GM12878 (cell line): ENCODE measurements around the gene PPP2R3A. TPM values are rescaled to one million over a fixed set of nuclear protein-coding genes. Genes with fewer than 3 reads are reported as not detected.
A peak's percentile ranks its signal among the peaks of the same experiment; 100 is the strongest.

ENCODE experiments used
- ATAC-seq: fragments of 200-7000 bp; cut with Tn5 transposase; 3 replicates; pipeline ENCODE4 v1.9.1; 2020; ENCODE audit warnings: mild to moderate bottlenecking, moderate library complexity
- BruUV-seq: library from RNA; stranded (reverse); fragments of 400-500 nt; replicated peaks from 2 replicates; lab custom pipeline; 2021; lab: Mats Ljungman, UMichigan
- CTCF ChIA-PET: fragments of 300-600 bp; sonication (Branson Sonifier 250); formaldehyde crosslinking; extraction: SDS; loops from one replicate; lab custom pipeline; 2021; ENCODE audit warnings: inconsistent platforms; lab: Yijun Ruan, JAX
- POLR2A ChIA-PET: fragments of 350-600 bp; formaldehyde crosslinking; extraction: SDS; loops from one replicate; lab custom pipeline; 2021; ENCODE audit warnings: inconsistent platforms; lab: Charles Lee
- RAD21 ChIA-PET: fragments of 300-600 bp; sonication (Branson Sonifier 250); formaldehyde crosslinking; loops from one replicate; lab custom pipeline; 2023; ENCODE audit warnings: antibody characterized with exemption; ENCODE audit not compliant: unreplicated experiment; lab: Charles Lee
- SMC1A ChIA-PET: fragments of 300-600 bp; sonication (Branson Sonifier 250); formaldehyde crosslinking; loops from one replicate; lab custom pipeline; 2023; ENCODE audit not compliant: unreplicated experiment, uncharacterized antibody; lab: Charles Lee
- DNase-seq: peaks from one replicate; pipeline ENCODE4 v3.0.0-alpha.2; 2011; ENCODE audit warnings: low read depth, low spot score
- FAIRE-seq: peaks from 3 replicates; lab custom pipeline; 2011; peaks lifted over from hg19 to GRCh38; lab: Jason Lieb, UNC
- H2AFZ ChIP-seq: 2 replicates; pipeline ENCODE4 v1.6.0; 2011; ENCODE audit warnings: low read depth, low read length, control low read depth; ENCODE audit not compliant: control insufficient read depth
- H3K27ac ChIP-seq: 2 replicates; pipeline ENCODE4 v1.5.1; 2011; ENCODE audit warnings: control low read depth; ENCODE audit not compliant: control insufficient read depth, insufficient read depth
- H3K27me3 ChIP-seq, 2 experiments: replicated peaks in 1 of 2; 2 replicates each; pipeline versions ENCODE4 v1.6.0 to v1.6.1; 2011; ENCODE audit warnings: low read length in 1 of 2; ENCODE audit not compliant: control insufficient read depth in 2 of 2, insufficient read depth in 2 of 2
- H3K36me3 ChIP-seq, 2 experiments: 2 replicates each; pipeline ENCODE4 v1.5.1; 2011; ENCODE audit warnings: low read length in 1 of 2; ENCODE audit not compliant: control insufficient read depth in 2 of 2, insufficient read depth in 2 of 2
- H3K4me1 ChIP-seq: 2 replicates; pipeline ENCODE4 v1.6.1; 2011; ENCODE audit warnings: mild to moderate bottlenecking, low read length, moderate library complexity, mixed read lengths; ENCODE audit not compliant: control insufficient read depth, insufficient read depth
- H3K4me2 ChIP-seq: 2 replicates; pipeline ENCODE4 v1.6.0; 2011; ENCODE audit warnings: control low read depth; ENCODE audit not compliant: control insufficient read depth, insufficient read depth
- H3K4me3 ChIP-seq: fragments of 200-600 bp; sonication (generic); 2 replicates; pipeline ENCODE4 v1.5.1; 2016
- H3K79me2 ChIP-seq: 2 replicates; pipeline ENCODE4 v1.6.0; 2011; ENCODE audit warnings: low read length; ENCODE audit not compliant: control insufficient read depth, insufficient read depth
- H3K9ac ChIP-seq: 2 replicates; pipeline ENCODE4 v1.8.0; 2011; ENCODE audit warnings: low read length, control low read depth, mixed read lengths; ENCODE audit not compliant: control insufficient read depth, insufficient read depth
- H3K9me3 ChIP-seq: replicated peaks from 3 replicates; pipeline ENCODE4 v1.5.1; 2011; ENCODE audit warnings: mild to moderate bottlenecking, low read length; ENCODE audit not compliant: control insufficient read depth, insufficient read depth
- H4K20me1 ChIP-seq: 2 replicates; pipeline ENCODE4 v1.6.0; 2011; ENCODE audit not compliant: control insufficient read depth, insufficient read depth
- RAD51 ChIP-seq: fragments of 450-650 bp; IDR thresholded peaks from 2 replicates; pipeline ENCODE4 v1.6.1; 2016; ENCODE audit warnings: moderate library complexity, mild to moderate bottlenecking, inconsistent platforms
- WGBS: methylation state at CpG from one replicate; pipeline ENCODE4 v1.1.6; 2016; ENCODE audit warnings: low lambda C conversion rate; ENCODE audit not compliant: insufficient replicate concordance, insufficient coverage; ENCODE audit errors: missing lambda C conversion rate; 5-methylcytosine and 5-hydroxymethylcytosine counted together
- in situ Hi-C: fragments of 300-500 bp; cut with MboI; formaldehyde crosslinking; loops from 9 replicates; pipeline ENCODE4 v1.14.3; 2018; ENCODE audit warnings: mixed read lengths
- intact Hi-C: fragments of 100-400 bp; cut with micrococcal nuclease; formaldehyde crosslinking; loops from one replicate; pipeline ENCODE4 v1.14.2; 2022; ENCODE audit not compliant: unreplicated experiment
- polyA plus RNA-seq, 11 experiments: library from polyadenylated mRNA; depleted of rRNA in 4 of 11; unstranded in 6 of 11; stranded (reverse) in 5 of 11; fragments of >200 nt; fragmentation: Nextera tagmentation in 4 of 11; fragmentation: Illumina TruSeq in 1 of 11; extraction: Ambion mirVana in 4 of 11; extraction: Trizol in 1 of 11; gene quantifications; 1 replicate in 1 of 11; 2 replicates in 10 of 11; pipeline versions ENCODE4 v1.2.1 to v1.2.3, GENCODE V29; 2011 to 2016; ENCODE audit warnings: inconsistent platforms in 2 of 11, missing spikeins in 2 of 11, low read depth in 1 of 11
- total RNA-seq, 4 experiments: library from RNA; depleted of rRNA in 3 of 4; stranded (reverse); fragments of >200 nt in 3 of 4; fragmentation: Illumina TruSeq in 1 of 4; extraction: Trizol in 1 of 4; gene quantifications; 2 replicates each; pipeline versions ENCODE4 v1.2.1 to v1.2.3, GENCODE V29; 2013 to 2021
- TF ChIP-seq, protein P1 (sequence below): fragments of 450-650 bp; IDR thresholded peaks from 2 replicates; pipeline ENCODE4 v1.6.1; 2016; ENCODE audit warnings: mild to moderate bottlenecking

PPP2R3A gene
- total and polyA plus RNA-seq, 10 of the 15 experiments (the other 5 are each of a cell fraction or from before 2014, with no cell fraction given) = under 0.01 to 0.16 (median 0.06) TPM; not detected in 5

DNA sequence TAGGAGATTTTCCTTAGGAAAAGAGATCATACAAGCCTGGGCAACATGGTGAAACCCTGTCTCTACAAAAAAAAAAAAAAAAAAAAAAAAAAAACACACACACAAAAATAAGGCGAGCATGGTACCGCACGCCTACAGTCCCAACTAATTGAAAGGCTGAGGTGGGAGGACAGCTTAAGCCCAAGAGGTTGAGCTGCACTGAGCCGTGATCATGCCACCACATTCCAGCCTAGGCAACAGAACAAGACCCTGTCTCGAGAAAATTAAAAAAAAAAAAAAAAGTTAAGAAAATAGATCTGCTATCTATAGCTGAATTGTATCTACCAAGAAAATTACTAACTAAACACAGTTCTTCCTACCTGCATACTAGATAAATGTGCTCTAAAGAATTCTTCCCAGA is 223.5 kb downstream of the PPP2R3A start:
- FAIRE-seq (no peak), DNase-seq (no peak), ATAC-seq (no peak)
- peaks cover 4% of the 10 kb centered on the region; the same call in 1 of the 2 replicates for H3K4me1 ChIP-seq
- intact Hi-C loops (no loop called here), in situ Hi-C loops (loop anchor here (5.0 kb wide), 1 partner anchor 558 kb away; no protein-coding TSS in a partner anchor)
- POLR2A ChIA-PET = interaction anchor here (0.6 to 3.9 kb wide), 4 partner anchors 8 to 557 kb away, joined by 3 to 14 read pairs (median 6); partner anchors contain the start of gene MSL2
- H2AFZ ChIP-seq = no peak overlapping the region
- H3K79me2 ChIP-seq = peaks cover 100% of the 10 kb centered on the region
- CTCF ChIA-PET = interaction anchor here (0.9 to 1.6 kb wide), 3 partner anchors 203 to 825 kb away, joined by 3 to 4 read pairs (median 3); no protein-coding TSS in a partner anchor
- H3K36me3 ChIP-seq = peaks cover 0 to 2% of the 10 kb centered on the region in 2 experiments; a peak in 1 of 4 replicates
- RAD21 ChIA-PET = interaction anchor here (1.1 kb wide), 1 partner anchor 563 kb away, joined by 3 read pairs; the partner anchor contains the start of gene STAG1
- TF ChIP-seq, protein P1, sequence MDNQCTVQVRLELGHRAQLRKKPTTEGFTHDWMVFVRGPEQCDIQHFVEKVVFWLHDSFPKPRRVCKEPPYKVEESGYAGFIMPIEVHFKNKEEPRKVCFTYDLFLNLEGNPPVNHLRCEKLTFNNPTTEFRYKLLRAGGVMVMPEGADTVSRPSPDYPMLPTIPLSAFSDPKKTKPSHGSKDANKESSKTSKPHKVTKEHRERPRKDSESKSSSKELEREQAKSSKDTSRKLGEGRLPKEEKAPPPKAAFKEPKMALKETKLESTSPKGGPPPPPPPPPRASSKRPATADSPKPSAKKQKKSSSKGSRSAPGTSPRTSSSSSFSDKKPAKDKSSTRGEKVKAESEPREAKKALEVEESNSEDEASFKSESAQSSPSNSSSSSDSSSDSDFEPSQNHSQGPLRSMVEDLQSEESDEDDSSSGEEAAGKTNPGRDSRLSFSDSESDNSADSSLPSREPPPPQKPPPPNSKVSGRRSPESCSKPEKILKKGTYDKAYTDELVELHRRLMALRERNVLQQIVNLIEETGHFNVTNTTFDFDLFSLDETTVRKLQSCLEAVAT = peak; percentile 57
- no peak for TF ChIP-seq RAD51
- no peak overlapping the region for H3K9ac ChIP-seq
- 17% methylated on average over 2 of the region's 5 CpGs for WGBS
- no peaks in the 10 kb centered on the region; the same call in 2 of the 3 replicates for H3K9me3 ChIP-seq
- SMC1A ChIA-PET = interaction anchor here (1.2 to 1.5 kb wide), 3 partner anchors 16 to 63 kb away, joined by 3 to 4 read pairs (median 3); no protein-coding TSS in a partner anchor
- peaks cover 18% of the 10 kb centered on the region for H4K20me1 ChIP-seq
- H3K4me3 ChIP-seq = no peak overlapping the region
- no peaks in the 10 kb centered on the region for H3K27me3 ChIP-seq
- no TSS peak for BruUV-seq
- H3K4me2 ChIP-seq = peak overlapping the region; percentile 38
- no peak overlapping the region for H3K27ac ChIP-seq
